CD4-positive, alpha-beta T cell treated with Interleukin-6 at 100 ng/mL for 8 hours (primary cell): ENCODE data around the gene ITSN1.
"Not testable (repeated sequence)": the region's sequence is repeated elsewhere in the genome, so short reads cannot be mapped to it uniquely, and the experiment has no call there.

Experiments used
- DNase-seq: peaks from one replicate; pipeline ENCODE4 v3.0.0-alpha.2; 2020; ENCODE audit warnings: mixed read lengths, low spot score

The ITSN1 gene

GRCh38 chr21:33642027-33642895, at the start of gene ITSN1:
ITSN1 (plus strand) TSS chr21:33642501; CDS start chr21:33718829, 76,328 bp downstream.
- peak; percentile 99 for DNase-seq

GRCh38 chr21:33598051-33598450, 44.2 kb upstream of the ITSN1 start:
- DNase-seq = no peak

GRCh38 chr21:33608559-33608958, 33.7 kb upstream of the ITSN1 start:
- DNase-seq = no peak

DNA sequence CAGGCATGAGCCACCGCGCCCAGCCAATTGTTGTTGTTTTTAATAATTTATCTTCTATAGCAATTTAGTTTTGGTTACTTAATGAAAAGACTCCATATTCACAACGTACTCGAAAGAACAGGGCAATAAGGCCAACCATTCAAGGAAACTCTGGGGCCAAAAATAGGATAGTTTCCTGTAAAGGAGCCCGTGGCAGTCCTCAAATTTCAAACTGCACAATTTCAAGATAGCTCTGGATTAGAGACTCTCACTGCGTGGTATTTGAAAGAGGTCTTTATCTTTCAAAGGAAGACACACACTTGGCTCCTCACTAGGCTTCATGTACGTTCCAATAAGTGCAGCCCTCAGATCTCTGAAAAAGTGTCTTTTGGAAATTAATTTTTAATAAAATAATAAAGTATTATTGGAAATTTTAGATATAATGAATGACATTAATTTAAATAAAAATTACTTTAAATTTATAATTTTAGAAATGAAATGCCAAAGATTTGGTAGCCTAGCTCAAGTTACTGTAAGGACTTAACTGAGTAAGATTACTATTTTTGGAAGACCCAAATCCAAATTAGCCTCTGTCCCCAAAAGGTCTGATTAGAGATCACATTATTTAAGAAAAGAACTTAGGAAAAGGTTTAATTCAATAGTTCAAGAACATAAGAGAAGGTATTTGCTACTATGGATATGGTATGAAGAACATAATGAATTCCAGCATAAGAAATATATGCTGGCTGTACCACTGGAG, 31.1 kb upstream of the ITSN1 start:
- DNase-seq = no peak

DNA sequence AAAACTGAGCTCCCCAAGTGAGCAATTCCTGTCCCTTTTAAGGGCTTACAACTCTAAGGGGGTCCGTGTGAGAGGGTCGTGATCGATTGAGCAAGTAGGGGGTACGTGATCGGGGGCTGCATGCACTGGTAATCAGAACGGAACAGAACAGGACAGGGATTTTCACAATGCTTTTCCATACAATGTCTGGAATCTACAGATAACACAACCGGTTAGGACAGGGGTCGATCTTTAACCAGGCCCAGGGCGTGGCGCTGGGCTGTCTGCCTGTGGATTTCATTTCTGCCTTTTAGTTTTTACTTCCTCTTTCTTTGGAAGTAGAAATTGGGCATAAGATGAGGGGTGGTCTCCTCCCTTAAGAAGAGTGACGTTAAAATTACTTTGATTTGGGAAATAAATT, 24.7 kb upstream of the ITSN1 start:
- not testable (repeated sequence) for DNase-seq

DNA sequence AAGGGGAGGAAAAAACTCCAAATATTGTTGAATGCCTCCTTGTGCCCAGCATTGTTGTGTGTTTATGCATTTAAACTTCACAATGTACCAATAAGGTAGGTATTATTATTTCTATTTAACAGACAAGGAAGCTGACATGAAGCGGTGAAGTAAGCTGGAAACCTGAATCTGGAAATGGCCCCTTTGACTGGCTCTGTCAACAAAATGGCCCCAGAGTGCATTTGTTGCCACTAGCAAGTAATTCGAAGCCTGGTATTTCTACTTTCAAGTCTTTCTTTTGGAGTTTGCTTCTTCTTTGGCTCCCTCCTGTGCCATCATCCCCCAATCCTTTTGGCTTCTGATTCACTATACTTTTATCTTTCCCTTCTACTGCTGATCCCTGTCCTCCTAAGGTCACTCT, 23.9 kb upstream of the ITSN1 start:
- DNase-seq = no peak

- no peak for DNase-seq
These were observed 22.6 kb upstream of the ITSN1 start for GRCh38 chr21:33619726-33620125.

GRCh38 chr21:33622253-33622652, 20.0 kb upstream of the ITSN1 start:
- DNase-seq = no peak

- not testable (repeated sequence) for DNase-seq
These were observed 16.1 kb upstream of the ITSN1 start for GRCh38 chr21:33626151-33626550.

- DNase-seq = no peak
These were observed 8.0 kb upstream of the ITSN1 start for GRCh38 chr21:33634254-33634653.

- DNase-seq = no peak
These were observed 1.5 kb upstream of the ITSN1 start for GRCh38 chr21:33640697-33641351.

DNA sequence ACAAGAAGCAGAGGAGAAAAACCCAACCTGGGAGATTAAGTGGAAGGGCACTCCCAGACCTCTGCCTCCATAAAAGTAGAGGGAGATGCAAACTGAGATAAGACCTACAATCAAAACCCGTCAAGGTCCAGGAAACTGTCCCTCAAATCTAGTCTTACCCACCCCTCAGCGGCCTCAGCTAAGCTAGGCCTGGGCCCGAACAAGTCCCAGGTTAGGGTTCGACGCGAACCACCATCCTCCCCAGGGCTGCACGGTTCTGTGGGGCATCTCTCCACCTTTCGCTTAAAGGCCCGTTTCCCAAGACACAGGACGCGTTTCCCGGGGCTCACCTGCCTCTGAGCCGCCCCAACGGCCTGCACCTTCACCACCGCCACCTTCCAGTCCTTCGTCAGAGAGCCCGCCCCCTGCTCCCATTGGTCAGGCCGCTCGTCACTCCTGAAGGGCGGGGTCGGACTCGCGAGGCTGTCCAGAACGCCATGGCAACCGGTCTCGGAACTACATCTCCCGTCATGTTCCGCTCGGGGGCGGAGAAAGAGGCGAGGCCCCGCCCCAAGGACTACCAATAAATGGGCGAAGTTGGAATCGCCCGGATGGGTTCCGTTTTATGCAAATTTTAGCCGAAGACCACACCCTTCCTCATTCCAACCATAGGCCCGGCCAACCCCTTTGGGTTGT, 812 bp upstream of the ITSN1 start, which contains the start of gene CRYZL1:
Gene CRYZL1 (minus strand): TSS at position 390 of the 675 bp plus-strand sequence. CDS start 10,190 bp downstream, outside the sequence.
- DNase-seq = peak; percentile 100

GRCh38 chr21:33642896-33643657, 776 bp downstream of the ITSN1 start:
- DNase-seq = no peak

DNA sequence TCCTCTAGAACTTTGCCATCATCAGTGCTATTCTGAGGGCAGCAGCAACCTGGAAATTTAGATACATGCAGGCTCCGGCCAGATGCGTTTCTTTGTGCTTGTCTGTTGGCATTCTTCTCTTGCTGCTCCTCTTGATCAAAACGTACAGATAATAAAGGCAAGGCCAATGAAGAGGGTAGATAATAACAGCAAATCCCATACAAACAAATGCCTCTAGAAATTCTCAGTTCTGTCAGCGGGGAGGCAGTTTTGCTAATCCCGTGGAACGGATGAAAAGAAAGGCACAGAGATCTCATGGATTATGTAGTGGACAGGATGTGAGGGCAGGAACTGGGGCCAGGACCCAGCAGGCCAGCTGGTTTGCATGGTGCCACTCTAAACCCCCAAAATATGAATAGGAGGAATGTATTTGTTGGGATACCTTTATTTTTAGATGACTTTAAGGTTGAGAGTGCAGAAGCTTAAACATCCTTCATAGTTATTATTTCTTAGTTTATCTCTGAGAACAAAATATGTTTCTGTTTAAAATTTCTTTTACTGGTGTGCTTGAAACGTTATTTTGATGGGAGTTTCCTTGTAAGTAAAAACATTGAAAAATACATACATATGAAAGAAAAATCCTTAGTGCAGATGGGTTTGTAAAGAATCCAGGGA, 1.5 kb downstream of the ITSN1 start:
- DNase-seq = no peak

DNA sequence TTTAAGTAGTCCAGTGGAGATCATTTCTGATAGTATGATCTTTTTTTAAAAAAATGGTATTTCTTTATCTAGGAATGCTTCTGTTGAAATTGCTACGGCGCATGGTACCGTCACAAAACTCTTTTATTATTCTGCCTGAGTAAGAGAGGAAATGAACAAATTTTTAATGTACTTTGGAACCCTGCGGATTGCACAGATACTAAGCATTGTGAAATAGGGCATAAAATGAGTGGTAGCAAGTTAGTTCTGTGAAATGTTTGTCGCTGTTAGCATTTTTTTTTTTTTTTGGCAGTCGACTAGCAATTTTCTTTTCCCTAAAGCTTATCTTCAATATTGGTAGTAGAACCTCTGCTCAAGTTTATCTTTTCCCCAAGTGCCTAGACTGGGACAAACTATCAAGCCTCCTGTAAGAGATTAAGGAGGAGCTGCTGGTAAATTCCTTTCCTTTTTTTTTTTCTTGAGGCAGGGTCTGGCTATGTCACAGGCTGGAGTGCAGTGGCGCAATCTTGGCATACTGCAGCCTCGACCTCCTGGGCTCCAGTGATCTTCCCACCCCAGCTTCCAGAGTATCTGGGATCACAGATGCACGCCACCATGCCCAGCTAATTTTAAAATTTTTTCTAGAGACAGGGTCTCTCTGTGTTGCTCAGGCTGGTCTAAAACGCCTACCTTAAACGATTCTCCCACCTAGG, 2.2 kb downstream of the ITSN1 start:
- DNase-seq = no peak

GRCh38 chr21:33645730-33646129, 3.4 kb downstream of the ITSN1 start:
- no peak for DNase-seq

- no peak for DNase-seq
These were observed 5.3 kb downstream of the ITSN1 start for GRCh38 chr21:33647587-33647986.

DNA sequence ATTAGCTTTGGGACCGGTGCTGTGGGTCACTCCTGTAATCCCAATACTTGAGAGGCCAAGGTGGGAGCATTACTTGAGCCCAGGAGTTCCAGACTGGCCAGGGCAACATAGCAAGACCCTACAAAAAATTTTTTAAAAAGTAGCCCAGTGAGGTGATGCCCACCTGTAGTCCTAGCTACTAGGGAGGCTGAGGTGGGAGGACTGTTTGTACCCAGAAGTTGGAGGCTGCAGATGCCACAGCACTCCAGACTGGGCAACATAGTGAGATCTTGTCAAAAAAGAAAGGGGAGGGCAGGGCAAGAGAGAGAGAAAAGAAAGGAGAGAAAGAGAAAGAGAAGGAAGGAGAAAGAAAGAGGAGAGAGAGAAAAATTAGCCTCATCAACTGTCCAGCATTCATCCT, 6.3 kb downstream of the ITSN1 start:
- no peak for DNase-seq

DNA sequence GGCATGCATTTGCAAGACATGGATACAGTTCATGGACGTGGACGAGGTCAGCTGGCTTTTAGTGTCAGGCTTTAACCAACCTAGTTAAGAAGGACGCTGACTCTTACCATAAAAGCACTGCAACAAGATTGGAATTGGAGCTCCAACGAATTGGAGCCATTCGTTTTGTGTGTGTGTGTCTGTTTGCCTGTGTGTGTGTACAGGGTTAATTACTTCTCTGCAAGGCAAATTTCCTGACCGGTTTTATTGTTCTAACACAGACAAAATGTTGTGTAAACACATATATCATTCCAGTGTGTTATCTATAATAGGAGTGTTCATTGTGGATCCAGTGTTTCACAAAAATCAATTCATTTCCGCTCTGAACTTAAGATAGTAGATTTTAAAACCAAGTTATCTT, 7.9 kb downstream of the ITSN1 start:
- no peak for DNase-seq

DNA sequence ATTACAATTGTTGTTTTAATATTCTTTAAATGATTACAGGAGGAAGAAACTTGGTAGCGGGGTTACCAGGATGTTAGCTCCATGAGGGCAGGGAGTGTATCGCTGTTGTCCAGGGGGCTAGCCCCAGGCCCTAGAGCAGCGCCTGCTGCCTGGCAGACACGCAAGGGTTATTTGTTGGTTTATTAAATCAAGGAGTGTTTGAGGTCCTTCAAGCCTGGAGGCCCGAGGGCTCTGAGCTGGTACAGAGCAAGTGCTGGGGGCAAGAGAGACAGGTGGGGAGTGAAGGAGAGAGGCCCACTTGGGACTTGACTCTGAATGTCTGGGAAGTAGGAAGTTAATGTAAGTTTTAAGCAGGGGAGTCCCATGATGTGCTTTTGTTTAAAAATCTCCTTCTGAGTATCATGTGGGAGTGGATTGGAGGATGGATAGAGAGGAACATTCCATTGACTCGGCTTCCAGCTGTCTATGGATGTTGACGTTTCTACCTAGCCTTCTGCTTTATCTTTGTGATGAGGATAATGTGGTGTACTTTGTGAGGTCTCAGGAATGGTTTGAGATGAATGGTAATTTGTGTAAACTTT, 8.7 kb downstream of the ITSN1 start:
- no peak for DNase-seq
